Measurements from ENCODE around the gene VSIG10L.
A peak's percentile ranks its signal among the peaks of the same experiment; 100 is the strongest.

DNA sequence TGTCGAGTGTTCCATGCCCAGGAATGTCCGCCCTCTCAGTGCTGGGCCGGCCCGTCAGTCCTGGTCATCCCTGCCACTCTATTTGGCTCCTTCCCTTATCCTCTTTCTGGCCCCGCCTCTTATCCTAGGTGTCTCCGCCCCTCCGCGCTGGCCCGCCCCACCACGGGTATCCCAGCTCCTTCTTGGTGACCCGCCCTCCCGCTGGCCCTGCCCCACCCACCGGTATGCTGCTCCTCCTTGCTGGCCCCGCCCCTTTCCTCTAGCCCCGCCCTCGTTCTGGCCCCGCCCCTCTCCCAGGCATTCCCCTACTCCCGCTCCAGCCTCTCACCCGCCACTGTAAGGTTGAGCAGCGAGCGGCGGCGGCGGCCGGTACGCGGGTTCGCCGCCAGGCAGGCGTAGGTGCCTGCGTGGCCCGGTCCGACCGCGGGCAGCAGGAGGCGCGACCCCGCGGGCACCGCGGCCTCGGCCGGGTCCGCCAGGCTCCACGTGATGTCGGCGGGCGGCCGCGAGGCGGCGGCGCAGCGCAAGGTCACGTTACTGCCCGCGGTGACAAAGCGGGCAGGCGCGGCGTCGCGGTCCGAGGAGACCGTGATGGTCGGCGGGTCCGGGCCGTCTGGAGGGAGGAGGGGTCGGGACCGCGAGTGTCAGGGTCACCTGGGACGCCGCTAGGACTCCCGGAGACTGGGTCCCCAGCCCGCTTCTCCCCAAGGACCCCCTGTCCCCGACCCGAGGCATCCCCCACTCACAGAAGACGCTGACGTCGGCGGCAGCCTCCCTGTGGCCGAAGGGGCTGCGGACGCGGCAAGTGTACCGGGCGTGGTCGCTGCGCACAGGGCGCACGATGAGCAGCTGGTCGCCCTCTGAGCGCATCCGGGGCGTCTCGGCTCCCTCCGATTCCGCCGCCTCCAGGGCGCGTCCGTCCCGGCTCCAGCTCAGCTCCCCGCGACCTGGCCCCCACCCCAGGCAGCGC, 2.0 kb downstream of the VSIG10L start:
- 0 out of 2 replicates have a peak, but pooled peaks have one; percentile 80 for TF ChIP-seq ZNF232 (CRISPR knock-in tag; IDR thresholded peaks at IDR 0.05)
- TF ChIP-seq, protein P1, sequence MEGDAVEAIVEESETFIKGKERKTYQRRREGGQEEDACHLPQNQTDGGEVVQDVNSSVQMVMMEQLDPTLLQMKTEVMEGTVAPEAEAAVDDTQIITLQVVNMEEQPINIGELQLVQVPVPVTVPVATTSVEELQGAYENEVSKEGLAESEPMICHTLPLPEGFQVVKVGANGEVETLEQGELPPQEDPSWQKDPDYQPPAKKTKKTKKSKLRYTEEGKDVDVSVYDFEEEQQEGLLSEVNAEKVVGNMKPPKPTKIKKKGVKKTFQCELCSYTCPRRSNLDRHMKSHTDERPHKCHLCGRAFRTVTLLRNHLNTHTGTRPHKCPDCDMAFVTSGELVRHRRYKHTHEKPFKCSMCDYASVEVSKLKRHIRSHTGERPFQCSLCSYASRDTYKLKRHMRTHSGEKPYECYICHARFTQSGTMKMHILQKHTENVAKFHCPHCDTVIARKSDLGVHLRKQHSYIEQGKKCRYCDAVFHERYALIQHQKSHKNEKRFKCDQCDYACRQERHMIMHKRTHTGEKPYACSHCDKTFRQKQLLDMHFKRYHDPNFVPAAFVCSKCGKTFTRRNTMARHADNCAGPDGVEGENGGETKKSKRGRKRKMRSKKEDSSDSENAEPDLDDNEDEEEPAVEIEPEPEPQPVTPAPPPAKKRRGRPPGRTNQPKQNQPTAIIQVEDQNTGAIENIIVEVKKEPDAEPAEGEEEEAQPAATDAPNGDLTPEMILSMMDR (IDR thresholded peaks at IDR 0.05): no peak
- TF ChIP-seq, protein P2, sequence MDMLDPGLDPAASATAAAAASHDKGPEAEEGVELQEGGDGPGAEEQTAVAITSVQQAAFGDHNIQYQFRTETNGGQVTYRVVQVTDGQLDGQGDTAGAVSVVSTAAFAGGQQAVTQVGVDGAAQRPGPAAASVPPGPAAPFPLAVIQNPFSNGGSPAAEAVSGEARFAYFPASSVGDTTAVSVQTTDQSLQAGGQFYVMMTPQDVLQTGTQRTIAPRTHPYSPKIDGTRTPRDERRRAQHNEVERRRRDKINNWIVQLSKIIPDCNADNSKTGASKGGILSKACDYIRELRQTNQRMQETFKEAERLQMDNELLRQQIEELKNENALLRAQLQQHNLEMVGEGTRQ (CRISPR knock-in tag; IDR thresholded peaks at IDR 0.05): peak; percentile 92
- peak; percentile 45 for TF ChIP-seq NFYB (CRISPR knock-in tag; conservative IDR thresholded peaks at IDR 0.05; ENCODE audit: low read depth)
- TF ChIP-seq ETV6 (CRISPR knock-in tag; IDR thresholded peaks at IDR 0.05): peak; percentile 75; the same call in 1 of the 2 replicates
- peak; percentile 84; the same call in 1 of the 2 replicates for TF ChIP-seq SP1 (CRISPR knock-in tag; conservative IDR thresholded peaks at IDR 0.05)

Data from WTC11 (cell line).